ENCODE data around the gene TBC1D13.
"Not testable (repeated sequence)": the region's sequence is repeated elsewhere in the genome, so short reads cannot be mapped to it uniquely, and the experiment has no call there.

The TBC1D13 gene

DNA sequence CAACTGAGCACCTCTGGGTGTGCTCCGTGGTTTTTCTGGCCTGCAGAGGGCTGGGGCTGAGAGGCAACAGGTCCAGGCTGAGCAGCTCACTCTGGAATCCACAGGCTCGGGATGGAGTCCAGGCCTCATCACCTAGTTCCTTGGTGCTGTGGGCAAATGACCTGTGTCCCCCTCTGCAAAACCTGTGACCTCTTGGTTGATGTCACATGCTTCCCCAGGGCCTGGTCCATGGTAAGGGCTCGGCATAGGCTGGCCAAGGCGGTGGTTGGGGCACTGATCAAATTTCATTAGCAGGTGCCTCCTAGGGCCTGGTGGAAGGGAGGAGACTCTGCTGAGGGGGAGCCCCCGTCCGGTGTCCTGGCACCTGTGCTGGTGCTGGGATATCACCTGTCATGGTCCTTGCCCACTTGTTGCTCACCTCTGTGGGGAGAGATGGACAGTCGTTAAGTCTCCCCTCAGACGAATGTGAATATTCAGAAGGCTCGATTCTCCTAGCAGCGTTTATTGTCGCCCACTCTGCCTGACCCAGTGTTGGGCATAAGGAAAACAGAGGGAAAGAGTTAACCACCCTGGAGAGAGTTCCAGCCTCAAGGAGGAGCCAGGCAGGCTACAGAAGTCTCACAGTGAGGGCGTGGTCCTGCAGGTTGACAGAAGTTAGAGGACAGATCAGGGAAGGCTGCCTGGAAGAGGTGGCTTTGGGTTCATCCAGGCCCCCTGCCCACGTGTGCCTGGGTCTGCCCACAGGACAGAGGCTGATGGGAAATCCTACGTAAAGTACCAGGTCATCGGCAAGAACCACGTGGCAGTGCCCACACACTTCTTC, 34.7 kb downstream of the TBC1D13 start:
- no peak for DNase-seq

DNA sequence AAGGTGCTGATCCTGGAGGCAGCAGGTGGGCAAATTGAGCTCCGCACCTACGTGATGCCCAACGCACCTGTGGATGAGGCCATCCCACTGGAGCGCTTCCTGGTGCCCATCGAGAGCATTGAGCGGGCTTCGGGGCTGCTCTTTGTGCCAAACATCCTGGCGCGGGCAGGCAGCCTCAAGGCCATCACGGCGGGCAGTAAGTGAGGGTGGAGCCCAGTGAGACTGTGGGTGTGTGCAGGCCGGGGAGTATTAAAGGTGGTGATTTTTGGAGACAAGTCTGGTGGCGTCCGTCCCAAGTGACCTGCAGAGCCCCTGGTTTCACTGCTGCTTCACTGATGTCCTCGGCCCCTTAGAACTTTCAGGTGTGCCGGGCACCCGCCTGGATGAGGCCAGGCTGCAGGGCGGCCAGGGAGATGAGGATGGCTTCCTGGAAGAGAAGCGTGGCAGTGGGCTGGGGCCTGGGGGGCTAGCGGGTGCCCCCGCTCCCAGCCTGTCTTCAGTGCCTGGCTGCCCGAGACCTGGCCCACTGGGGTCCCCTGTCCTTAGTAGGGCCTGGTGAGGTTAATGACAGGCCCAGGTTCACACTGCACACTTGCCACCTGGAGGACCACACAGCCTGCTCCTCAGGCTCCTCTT, 35.5 kb downstream of the TBC1D13 start:
- no peak for DNase-seq

DNA sequence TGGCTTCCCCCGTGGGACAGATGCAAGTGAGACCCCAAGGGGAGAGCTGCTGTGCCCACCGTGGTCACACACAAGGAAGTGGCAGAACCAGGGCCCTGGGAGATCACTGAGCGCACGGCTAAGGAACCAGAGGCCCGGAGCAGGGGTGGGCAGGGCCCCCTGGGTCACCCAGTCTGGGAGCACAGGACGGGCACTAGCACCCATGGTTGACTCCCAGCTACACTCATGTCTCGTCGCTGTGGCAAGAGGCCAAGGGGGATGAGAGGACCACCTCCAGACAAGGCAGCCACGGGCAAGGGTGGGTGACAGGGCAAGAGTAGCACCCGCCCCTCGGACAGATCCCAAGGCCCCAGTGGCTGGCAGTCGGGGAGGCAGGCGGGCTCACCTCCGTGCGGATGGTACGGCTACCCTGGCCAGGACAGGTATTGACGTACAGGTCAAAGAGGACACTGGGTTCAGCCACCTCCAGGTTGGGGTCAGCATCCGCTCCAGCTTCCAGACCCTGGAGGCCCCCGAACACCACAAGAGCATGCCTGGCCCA, 36.4 kb downstream of the TBC1D13 start:
- no peak for DNase-seq

DNA sequence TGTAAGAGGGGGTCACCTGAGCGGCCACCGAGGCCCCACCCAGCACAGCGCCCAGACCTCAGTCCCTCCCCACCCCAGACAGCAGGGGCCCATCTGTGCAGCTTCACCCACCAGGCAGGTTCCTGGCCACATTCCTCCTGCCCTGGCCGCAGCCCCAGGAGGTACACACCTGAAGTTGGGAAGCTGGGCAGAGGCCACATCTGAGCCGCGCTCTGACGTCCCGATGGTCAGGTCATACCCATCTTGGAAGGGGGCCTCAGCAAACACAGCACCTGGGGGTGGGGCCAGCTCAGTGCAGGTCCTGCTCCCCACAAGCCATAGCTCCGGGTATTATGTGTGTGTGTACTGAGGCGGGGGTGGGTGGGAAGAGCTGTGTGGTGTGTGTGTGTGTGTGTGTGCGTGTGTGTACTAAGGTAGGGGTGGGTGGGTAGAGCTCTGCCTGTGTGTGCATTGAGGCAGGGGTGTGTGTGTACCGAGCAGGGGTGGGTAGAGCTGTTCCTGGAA, 36.9 kb downstream of the TBC1D13 start:
- no peak for DNase-seq

DNA sequence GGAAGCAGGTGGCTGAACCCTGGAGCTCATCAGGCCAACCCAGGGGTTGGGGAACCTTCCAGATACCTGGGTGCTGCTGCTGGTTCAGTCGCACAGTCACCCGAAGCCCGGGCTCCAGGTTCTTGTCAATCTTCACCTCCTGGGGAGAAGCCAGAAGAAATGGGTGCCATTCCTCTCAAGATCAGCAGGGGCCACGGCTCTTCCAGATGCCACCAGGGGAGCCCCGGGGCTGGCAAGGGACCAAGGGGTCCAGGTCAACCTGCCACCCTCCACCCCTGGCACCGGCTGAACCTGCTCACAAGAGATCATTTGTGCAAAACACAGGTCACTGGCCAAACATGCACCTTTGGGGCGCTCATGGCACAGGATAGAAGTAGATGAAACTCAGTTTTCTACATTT, 37.9 kb downstream of the TBC1D13 start:
- no peak for DNase-seq

DNA sequence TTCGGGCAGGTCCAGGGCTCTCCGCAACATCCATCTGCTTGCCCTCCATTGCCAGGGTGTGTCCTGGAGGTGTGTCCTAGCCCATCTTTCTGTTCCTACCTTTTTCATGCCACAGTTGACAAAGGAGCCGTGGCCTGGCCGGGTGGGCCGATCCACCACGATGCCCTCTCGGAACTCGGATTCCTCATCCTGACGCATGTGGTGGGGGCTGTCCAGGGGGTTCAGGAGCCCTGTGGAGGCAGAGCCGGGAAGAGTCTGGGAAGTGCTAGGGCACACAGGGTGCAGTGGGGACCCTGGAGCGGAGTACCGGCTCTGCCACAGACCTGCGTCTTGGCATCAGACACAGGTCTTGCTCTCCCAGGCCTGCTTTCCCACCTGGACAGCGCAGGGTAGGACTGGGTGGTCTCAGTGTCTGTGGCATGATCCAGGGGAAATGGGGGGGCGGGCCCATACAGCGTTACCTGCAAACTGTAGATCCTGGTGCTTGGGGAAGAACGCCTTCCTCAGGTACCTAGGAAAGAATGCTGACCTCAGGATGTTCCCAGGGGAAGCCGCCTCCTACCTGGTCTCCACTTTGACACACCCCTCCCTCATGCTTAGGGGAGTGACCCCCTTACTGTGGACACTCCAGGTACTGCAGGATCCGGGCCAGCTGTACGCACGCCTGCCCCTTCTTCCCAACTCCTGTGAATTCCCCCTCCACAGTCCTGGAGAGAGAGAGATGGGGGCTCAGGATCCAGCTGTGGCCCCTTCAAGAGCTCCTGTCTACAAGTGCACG, 39.1 kb downstream of the TBC1D13 start:
- no peak for DNase-seq

DNA sequence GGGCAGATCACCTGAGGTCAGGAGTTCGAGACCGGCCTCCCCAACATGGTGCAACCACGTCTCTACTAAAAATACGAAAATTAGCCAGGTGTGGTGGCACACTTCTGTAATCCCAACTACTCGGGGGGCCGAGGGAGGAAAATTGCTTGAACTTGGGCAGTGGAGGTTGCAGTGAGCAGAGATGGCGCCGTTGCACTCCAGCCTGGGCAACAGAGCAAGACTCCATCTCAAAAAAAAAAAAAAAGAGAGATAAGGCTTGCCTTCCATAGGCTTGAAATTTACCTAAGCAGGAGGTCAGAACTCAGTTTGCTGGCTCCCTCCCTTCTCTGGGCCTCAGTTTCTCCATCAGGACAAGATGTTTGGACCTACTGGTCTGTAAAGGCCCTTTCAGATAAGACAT, 41.2 kb downstream of the TBC1D13 start:
- no peak for DNase-seq

DNA sequence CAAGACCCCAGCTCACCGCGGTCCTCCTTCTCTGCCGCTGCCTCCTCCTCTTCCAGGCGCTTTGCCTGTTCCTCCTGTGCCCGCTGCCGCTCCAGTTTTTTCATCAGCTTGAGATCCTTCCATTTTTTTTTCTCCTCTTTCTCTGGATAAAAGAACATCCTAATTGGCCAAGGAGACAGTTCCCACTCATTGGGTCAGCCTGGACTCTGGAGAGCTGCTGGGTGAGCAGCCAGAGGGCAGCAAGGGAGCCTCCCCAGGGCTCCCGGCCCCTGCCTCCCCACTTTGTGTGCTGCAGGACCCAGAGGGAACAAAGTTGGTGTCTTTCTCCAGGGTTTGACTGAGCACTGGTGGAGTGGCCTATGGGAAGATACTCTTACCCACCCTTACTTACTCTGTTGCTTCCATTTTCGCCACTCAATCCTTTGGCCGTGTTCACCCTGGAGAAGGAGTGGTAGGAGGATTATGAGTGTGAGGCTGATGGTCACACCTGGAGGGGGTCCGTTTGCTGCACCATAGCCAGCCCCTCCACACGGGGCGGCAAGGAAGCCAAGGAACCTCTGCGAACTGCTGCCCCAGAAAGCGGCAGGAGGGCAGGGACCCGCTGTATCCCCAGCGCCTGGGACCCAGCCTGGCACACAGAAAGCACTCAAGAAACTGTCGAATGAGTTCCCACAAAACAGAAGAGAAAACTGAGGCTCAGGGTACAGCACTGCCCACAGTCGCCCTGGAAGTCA, 41.8 kb downstream of the TBC1D13 start:
- DNase-seq = no peak

DNA sequence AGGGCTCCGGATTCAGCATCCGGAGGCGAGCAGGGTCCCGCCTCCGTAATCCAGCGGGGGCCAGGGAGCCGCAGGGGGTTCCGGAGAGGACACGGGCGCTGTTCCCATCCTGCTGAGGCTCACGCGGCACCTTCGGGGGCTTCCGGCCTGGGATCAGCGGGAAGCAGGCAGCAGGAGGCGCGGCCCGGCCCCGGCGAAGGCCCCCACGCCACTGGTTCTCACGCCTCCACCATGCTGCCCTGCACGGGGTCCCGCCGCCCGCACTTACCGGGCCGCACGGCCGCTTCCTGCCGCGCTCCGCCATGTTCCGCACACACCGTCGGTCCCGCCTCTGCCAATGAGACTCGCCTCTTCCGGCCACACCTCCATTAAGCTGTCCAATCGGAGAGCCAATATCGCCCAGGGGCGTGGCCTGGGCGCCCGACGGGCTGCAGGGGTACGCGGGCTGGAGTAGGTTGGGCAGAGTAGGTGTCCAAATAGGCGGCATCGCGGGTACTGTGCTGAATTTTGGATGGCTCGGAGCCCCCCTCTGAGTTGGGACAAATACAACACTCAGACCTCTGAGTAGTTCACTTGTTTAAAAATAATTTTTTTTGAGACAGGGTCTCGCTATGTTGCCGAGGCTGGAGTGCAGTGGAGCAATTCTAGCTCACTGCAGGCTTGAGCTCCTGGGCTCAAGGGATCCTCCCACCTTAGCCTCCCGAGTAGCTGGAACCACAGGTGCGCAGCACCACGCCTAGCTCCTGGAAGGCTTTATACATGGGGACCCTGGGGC, 42.6 kb downstream of the TBC1D13 start, which contains the start of gene SPOUT1:
Gene SPOUT1 (minus strand): TSS at position 318 of the 775 bp plus-strand sequence. CDS start 14 bp downstream, at position 304.
- peak; percentile 95 for DNase-seq

DNA sequence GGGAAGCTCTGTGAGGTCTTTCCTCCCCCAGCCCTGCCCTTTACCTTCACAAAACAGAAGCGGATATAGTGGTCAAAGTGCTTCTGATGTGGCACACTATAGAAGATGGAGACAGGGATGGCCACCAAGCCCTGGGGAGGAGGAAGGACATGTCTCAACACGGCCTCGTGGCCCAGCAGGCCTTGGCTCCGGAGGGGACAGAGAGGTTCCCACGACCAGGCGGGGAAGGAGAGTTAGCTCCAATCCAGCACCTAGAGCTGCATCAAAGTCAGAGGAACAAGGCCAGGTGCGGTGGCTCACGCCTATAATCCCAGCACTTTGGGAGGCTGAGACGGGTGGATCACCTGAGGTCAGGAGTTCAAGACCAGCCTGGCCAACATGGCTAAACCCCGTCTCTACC, 46.6 kb downstream of the TBC1D13 start:
- no peak for DNase-seq

DNA sequence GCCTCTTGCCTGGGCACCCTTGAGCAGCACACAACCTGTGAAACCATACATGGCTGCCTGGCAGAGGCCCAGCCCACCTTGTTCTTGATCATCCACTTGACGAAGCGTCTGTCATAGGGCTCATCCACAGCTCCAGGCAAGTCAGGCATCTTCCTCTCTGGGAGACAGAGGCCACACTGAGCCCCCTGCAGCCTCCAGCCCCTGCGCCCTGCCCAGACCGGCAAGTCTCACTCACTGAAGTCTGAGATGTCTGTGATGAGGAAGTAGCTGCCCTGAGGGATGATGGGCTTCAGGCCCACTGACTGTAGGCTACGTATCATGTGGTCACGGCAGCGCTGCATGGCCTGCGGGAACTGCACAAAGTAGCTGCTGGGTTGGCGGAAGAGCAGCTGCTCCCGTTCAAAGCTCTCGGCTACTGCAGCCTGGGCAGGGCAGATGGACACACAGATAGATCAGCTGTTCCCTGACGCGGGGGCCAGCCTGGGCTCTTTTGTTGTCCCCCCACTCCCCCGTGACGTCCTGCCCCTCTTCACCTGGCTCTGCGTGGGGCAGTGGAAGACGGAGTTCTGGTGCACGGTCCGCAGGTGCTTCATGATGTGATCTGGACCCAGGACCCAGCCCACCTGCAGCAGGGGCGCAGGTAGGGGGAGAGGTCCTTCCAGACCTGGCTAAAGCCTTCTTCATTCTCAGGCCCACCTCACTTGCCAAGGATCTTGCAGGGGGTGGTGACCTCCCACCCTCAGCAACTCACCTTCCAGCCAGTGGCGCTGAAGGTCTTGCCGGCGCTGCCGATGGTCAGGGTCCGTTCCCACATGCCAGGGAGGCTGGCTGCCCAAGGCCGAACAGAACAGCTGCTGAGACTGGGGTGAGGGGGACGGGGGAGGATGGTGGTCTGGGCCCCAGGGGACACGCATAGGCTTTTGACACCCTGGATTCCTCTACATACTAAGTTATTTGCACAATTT, 48.5 kb downstream of the TBC1D13 start:
- DNase-seq = no peak

DNA sequence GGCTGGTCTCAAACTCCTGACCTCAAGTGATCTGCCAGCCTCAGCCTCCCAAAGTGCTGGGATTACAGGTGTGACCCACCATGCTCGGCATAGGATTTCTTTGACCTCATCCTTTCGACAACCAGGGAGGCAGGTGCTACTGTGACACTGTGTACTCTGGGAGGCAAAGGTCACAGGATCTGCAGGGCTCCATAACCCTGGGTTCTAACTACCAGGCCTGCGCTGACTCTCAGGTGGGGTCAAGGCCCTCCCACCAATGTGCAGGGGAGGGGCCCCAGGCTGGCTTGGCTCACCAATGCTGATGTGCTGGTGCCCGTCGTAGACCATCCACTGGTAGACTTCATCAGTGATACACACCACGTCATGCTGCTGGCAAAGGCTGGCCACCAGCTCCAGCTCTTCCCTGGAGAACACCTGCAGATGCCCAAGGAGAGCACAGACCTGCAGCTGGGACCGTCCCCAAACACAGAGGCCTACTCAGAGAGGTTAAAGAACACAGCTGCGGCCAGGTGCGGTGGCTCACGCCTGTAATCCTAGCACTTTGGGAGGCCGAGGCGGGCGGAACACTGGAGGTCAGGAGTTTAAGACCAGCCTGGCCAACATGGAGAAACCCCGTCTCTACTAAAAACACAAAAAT, 49.6 kb downstream of the TBC1D13 start:
- no peak for DNase-seq

DNA sequence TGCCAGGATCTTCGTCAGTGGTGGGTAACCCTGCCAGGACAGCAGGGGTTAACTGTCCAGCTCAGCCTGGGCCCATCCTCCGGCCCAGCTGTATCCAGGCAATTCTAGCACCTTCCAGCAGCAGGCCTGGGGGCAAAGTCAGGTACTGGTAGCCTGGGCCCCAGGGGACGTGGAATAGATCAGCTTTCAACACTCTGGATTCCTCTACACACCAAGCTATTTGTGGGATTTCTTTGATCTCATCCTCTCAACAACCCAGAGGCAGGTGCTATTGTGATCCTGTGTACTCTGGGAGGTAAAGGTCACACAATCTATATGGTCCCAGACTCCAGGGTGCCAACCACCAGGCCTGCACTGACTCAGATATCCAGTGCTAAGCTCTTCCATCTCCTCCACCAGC, 51.3 kb downstream of the TBC1D13 start:
- no peak for DNase-seq

DNA sequence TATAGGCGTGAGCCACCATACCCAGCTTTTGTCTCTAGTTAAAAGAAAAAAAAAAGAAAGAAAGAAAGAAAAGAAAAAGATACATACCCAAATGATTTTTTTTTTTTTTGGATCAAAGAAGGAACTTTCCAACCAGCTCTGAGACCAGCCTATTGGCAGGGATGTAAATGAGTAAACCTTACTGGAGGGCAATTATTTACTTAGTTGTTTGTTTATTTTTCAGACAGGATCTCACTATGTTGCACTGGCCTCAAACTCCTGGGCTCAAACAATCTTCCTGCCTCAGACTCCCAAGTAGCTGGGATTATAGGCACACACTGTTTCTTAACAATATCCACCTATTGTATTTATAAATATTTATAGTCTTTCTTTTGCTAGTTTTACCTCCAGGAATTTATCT, 53.5 kb downstream of the TBC1D13 start:
- DNase-seq = no peak

DNA sequence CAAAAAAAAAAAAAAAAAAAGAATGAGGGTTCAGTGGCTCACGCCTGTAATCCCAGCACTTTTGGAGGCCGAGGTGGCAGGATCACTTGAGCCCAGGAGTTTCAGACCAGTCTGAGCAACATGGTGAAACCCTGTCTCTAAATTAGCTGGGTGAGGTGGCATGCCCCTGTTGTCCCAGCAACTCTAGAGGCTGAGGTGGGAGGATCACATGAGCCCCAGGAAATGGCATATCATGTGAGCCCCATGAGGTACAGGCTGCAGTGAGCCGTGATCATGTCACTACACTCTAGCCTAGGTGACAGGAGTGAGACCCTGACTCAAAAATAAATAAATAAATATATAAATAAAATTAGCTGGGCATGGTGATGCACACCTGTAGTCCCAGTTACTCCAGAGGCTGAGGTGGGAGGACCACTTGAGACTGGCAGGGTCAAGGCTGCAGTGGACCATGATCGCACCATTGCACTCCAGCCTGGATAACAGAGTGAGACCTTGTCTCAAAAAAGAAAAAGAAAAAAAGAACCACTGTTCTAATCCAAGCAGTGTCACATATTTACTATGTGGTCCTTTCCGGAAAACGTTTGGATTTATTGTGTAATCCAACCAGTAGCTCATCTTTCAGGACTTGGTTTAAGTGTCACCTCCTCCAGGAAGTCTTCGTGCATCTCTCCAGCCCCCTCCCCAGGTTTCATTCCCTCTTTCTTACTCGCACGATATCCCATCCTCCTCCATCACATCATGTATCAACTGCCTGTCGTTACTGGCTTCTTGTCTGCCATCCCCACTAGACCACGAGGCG, 54.8 kb downstream of the TBC1D13 start:
- DNase-seq = no peak

DNA sequence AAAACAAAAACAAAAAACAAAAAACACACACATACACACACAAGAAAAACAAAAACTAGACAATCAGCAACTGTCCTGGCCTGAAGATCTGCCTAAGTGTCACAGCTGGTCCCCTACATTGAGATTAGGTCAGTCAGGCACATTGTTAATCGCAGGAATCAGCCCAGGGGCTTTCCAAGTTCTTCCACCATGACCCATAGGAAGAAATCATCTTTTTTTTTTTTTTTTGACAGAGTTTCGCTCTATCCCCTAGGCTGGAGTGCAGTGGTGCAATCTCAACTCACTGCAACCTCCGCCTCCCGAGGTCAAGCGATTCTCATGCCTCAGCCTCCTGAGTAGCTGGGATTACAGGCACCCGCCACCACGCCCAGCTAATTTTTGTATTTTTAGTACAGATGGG, 56.1 kb downstream of the TBC1D13 start:
- not testable (repeated sequence) for DNase-seq

DNA sequence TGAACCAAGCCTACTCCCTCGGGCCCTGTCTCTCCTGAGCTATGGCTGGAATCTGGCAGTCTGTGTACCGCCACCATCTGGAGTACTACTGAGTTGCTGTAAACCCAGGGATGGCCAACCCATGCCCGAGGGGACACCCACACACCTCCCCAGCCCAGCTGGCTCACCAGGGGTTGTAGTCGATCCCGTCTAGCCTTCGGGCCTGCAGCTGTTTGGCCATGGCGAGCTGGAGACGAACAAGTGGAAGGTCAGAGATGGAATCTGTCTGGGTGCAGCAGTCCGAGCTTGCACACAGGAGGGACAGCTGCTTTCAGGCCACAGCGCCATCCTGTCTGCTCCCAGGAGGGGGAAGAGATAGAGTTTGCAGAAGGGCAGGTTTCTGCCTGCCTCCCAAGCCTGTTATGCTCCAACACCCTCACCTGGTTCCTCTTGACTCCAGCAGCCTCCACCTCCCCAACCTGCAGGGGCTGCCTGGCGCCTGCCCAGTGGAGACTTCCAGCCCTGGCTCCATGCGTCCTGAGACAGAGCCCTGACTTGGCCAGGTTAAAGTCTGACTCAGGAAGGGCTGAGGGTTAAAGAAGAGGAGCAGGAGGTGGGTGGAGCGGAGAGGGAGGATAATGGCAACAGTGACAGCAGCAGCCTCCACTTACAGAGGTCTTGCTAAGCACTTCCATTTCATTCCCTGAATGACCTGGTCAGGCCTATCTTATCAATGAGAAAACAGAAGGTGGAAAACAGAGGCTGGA, 58.3 kb downstream of the TBC1D13 start:
- no peak for DNase-seq

DNA sequence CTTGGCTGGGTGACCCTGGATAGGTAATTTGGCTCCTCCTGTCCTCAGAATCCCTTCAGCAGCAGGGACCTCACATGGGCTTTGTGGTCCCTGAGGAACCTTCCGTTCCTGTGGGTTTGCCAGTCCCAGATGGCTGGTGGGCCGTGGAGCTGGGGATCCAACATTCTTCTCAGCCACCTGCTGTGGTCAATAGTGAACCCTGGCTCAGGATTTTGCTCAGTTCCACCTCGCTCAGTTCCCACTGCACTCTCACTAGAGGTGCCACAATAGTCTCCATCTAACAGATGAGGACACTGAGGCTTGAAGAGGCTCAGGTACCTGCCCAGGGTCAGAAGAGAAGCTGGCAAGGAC, 59.6 kb downstream of the TBC1D13 start:
- no peak for DNase-seq

All from CD4-positive, alpha-beta T cell treated with Interleukin-6 for 4 hours (primary cell).